GM18498 (cell line): Measurements from ENCODE around the gene USP34.
"Not testable (repeated sequence)": the region's sequence is repeated elsewhere in the genome, so short reads cannot be mapped to it uniquely, and the experiment has no call there.

Experiments used
- ATAC-seq: cut with Tn5 transposase; IDR thresholded peaks from one replicate; pipeline ENCODE4 v1.9.1; 2021; ENCODE audit warnings: mild to moderate bottlenecking, moderate library complexity; ENCODE audit not compliant: unreplicated experiment

Gene USP34

DNA sequence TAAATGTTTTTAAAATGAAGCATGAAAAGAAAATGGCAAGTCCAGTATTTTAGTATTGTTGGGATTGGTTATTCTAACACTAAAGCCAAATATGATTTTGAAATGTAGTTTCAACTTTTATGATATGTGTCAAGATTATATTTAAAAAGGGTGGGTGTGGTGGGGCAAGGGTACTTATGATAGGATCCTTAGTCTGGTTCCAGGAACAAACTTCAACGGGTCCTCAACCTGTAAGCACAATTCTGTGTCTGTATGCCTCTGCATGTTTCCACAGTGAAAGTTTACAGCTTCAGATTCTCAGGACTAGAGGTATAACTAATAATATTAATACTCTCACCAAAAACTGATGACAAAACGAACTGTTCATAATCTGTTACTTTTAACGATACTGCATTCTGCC is 5.8 kb downstream of the USP34 start:
- no peak for ATAC-seq

GRCh38 chr2:61463769-61464475 is 7.0 kb downstream of the USP34 start:
- ATAC-seq = peak; percentile 8

GRCh38 chr2:61461404-61461803 is 9.5 kb downstream of the USP34 start:
- no peak for ATAC-seq

- no peak for ATAC-seq
Measured at GRCh38 chr2:61460163-61460562, 10.7 kb downstream of the USP34 start.

GRCh38 chr2:61456746-61457420 is 14.0 kb downstream of the USP34 start:
- ATAC-seq = no peak

GRCh38 chr2:61456070-61456745 is 14.7 kb downstream of the USP34 start:
- ATAC-seq = no peak

DNA sequence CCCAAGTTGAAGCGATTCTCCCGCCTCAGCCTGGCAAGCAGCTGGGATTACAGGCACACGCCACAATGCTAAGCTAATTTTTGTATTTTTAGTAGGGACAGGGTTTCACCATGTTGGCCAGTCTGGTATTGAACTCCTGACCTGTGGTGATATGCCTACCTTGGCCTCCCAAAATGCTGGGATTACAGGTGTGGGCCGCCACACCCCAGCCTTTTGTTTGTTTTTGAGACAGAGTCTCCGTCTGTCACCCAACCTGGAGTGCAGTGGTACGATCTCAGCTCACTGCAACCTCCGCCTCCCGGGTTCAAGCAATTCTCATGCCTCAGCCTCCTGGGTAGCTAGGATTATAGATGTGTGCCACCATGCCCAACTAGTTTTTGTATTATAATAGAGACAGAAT is 15.9 kb downstream of the USP34 start:
- not testable (repeated sequence) for ATAC-seq

DNA sequence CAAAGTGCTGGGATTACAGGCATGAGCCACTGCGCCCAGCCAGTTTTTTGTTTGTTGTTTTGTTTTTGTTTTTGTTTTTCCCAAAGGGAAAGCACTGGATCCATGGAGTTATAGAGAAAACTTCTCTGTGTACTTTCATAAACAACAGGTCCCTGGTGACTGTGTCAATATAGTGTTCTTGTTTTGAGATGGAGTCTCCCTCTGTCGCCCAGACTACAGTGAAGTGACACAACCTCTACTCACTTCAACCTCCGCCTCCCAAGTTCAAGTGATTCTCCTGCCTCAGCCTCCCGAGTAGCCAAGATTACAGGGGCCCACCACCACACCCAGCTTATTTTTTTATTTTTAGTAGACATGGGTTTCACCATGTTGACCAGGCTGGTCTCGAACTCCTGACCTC is 16.5 kb downstream of the USP34 start:
- ATAC-seq = no peak

DNA sequence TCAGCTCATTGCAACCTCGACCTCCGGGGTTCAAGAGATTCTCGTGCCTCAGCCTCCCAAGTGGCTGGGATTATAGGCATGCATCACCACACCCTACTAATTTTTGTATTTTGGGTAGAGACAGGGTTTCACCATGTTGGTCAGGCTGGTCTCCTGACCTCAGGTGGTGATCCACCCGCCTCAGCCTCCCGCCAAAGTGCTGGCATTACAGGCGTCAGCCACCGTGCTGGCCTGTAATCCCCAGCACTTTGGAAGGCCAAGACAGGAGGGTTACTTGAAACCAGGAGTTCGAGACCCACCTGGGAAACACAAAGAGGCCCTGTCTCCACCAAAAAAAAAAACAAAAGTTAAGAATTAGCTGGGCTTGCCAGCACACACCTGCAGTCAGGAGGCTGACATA is 18.5 kb downstream of the USP34 start:
- ATAC-seq = no peak

DNA sequence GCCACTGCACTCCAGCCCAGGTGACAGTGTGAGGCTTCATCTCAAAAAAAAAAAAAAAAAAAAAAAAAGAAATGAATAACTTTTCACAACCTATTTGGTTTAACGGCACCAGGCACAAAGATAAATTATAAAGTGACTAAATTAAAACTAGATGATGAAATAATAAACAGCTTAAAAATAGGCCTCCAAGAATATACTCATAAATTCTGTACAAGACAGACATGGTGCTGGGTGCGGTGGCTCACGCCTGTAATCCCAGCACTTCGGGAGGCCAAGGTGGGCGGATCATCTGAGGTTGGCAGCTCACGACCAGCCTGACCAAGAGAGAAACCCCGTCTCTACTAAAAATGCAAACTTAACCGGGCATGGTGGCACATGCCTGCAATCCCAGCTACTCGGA is 19.7 kb downstream of the USP34 start:
- no peak for ATAC-seq

GRCh38 chr2:61450144-61450543 is 20.7 kb downstream of the USP34 start:
- peak; percentile 69 for ATAC-seq

DNA sequence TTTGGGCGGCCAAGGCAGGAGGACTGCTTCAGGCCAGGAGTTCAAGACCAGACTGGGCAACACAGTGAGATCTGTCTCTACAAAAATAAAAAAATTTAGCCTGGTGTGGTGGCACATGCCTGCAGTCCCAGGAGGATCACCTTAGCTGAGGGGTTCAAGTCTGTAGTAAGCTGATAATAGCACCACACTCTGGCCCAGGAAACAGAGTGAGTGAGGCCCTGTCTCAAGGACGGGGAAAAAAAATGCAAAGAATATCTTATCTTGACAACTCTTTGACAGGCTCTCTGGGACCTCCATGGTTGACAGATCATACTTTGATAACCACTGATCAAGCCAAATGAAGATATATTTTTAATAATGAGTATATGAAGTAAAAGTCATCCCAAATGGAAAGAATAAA is 22.7 kb downstream of the USP34 start:
- ATAC-seq = no peak

GRCh38 chr2:61446971-61447370 is 23.9 kb downstream of the USP34 start:
- not testable (repeated sequence) for ATAC-seq

GRCh38 chr2:61443342-61444041 is 27.4 kb downstream of the USP34 start:
- ATAC-seq = peak; percentile 93

DNA sequence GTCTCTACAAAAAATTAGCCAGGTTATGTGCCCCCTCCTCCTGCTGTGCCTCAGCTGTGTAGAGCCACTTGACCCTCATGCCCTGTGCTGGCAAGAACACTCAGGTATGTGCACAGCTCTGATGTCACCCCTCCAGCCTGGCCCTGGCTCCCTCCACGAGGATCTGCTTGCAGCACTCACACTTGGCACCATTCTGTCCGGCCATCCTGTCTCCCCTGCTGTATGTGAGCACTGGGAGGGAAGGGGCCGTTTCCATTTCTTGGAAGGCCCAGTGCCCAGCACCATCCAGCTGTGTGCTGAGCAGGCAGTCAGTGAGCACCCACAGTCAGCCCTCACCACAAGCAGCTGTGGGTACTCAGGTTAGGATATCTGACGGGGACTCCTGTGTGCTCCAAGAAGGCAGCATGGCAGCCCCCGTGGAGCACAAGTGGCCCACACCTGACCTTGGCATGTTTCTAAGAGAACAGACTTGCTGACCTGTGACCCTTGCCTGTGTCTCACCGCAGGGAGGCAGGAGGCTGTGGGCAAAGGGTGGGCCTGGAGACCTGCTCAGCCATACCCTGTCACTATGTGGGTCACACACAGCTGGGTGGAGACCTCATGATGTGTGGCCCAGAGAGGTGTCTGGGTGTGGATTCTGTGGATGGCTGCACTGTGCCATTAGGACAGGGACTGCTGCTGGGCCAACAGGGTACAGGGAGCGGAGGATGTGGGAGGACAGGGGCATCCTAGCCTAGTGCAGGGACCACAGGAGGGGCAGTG is 31.5 kb downstream of the USP34 start:
- no peak for ATAC-seq

DNA sequence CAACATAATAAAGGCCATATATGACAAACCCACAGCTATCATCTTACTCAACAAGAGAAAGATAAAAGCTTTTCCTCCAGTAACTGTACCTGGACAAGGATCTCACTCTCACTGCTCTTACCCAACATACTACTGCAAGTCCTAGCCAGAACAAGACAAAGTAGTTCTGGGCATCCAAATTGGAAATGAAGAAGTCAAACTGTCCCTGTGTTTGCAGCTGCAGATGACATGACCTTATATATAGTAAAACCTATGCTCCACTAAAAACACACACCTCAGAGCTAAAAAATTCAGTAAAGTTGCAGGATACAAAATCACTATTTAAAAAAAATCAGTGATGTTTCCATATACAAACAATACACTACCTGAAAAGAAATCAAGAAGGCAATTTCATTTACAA is 32.2 kb downstream of the USP34 start:
- no peak for ATAC-seq

- no peak for ATAC-seq
Measured at GRCh38 chr2:61437170-61437569, 33.7 kb downstream of the USP34 start.

- ATAC-seq = no peak
Measured at GRCh38 chr2:61436092-61436491, 34.8 kb downstream of the USP34 start.

GRCh38 chr2:61435291-61435690 is 35.6 kb downstream of the USP34 start:
- no peak for ATAC-seq

GRCh38 chr2:61434314-61434713 is 36.6 kb downstream of the USP34 start:
- no peak for ATAC-seq

GRCh38 chr2:61433606-61434005 is 37.3 kb downstream of the USP34 start:
- no peak for ATAC-seq
